ENCODE data around the gene VSIG1.

The VSIG1 gene

GRCh38 chrX:108022491-108023089 is 22.3 kb upstream of the VSIG1 start:
- H3K4me3 ChIP-seq (ENCODE audit: low read depth, low read length), result no peak overlapping the region
- no peak for TF ChIP-seq CTCF (IDR thresholded peaks at IDR 0.05; ENCODE audit: low read depth, low read length)

GRCh38 chrX:108025376-108025775 is 19.5 kb upstream of the VSIG1 start:
- no peak for TF ChIP-seq CTCF (IDR thresholded peaks at IDR 0.05; ENCODE audit: low read depth, low read length)
- H3K4me3 ChIP-seq (ENCODE audit: low read depth, low read length), result no peak overlapping the region

- no peak overlapping the region for H3K4me3 ChIP-seq (ENCODE audit: low read depth, low read length)
- no peak for TF ChIP-seq CTCF (IDR thresholded peaks at IDR 0.05; ENCODE audit: low read depth, low read length)
These were observed 18.8 kb upstream of the VSIG1 start for GRCh38 chrX:108025954-108026600.

- no peak for TF ChIP-seq CTCF (IDR thresholded peaks at IDR 0.05; ENCODE audit: low read depth, low read length)
- H3K4me3 ChIP-seq (ENCODE audit: low read depth, low read length), result no peak overlapping the region
These were observed 16.0 kb upstream of the VSIG1 start for GRCh38 chrX:108028854-108029253.

GRCh38 chrX:108029928-108030711 is 14.7 kb upstream of the VSIG1 start:
- H3K4me3 ChIP-seq (ENCODE audit: low read depth, low read length), result no peak overlapping the region
- TF ChIP-seq CTCF (IDR thresholded peaks at IDR 0.05; ENCODE audit: low read depth, low read length), result no peak

- H3K4me3 ChIP-seq (ENCODE audit: low read depth, low read length), result no peak overlapping the region
- TF ChIP-seq CTCF (IDR thresholded peaks at IDR 0.05; ENCODE audit: low read depth, low read length), result no peak
These were observed 11.9 kb upstream of the VSIG1 start for GRCh38 chrX:108032944-108033343.

- H3K4me3 ChIP-seq (ENCODE audit: low read depth, low read length), result no peak overlapping the region
- TF ChIP-seq CTCF (IDR thresholded peaks at IDR 0.05; ENCODE audit: low read depth, low read length), result no peak
These were observed 11.0 kb upstream of the VSIG1 start for GRCh38 chrX:108033890-108034289.

All from WI38 (cell line).